Stomach (tissue), 9 donors: ENCODE data around the gene CRYBA4. TPM values are rescaled to one million over a fixed set of nuclear protein-coding genes. Genes with fewer than 3 reads are reported as not detected.

Experiments used
- DNase-seq, 2 donors: peaks; one replicate each; pipeline versions ENCODE4 v3.0.0 to v3.0.0-alpha.2; 2013 to 2019
- H3K27ac ChIP-seq, 5 donors: fragments of 200-600 bp in 4 of 5; sonication (generic) in 4 of 5; one replicate each; pipeline ENCODE4 v1.5.1; 2013 to 2019; ENCODE audit warnings: mild to moderate bottlenecking in 1 of 5, moderate library complexity in 1 of 5
- H3K27me3 ChIP-seq, 3 donors: fragments of 200-600 bp; sonication (generic); one replicate each; pipeline ENCODE4 v1.5.1; 2017 to 2019; ENCODE audit warnings: mixed run types in 1 of 3
- H3K36me3 ChIP-seq, 4 donors: fragments of 200-600 bp; sonication (generic); 1 replicate in 3 of 4; 2 replicates in 1 of 4; pipeline ENCODE4 v1.5.1; 2016 to 2019
- H3K4me1 ChIP-seq, 4 donors: fragments of 200-600 bp; sonication (generic); one replicate each; pipeline ENCODE4 v1.5.1; 2016 to 2019
- H3K4me3 ChIP-seq, 4 donors: fragments of 200-600 bp; sonication (generic) in 3 of 4; one replicate each; pipeline ENCODE4 v1.5.1; 2016 to 2019; ENCODE audit warnings: mild to moderate bottlenecking in 1 of 4
- H3K9me3 ChIP-seq, 4 donors: fragments of 200-600 bp; sonication (generic); one replicate each; pipeline ENCODE4 v1.5.1; 2016 to 2019
- CTCF ChIP-seq, 7 experiments: fragments of 450-650 bp in 4 of 7; fragments of 200-600 bp in 3 of 7; sonication (generic) in 3 of 7; IDR thresholded peaks; one replicate each; pipeline ENCODE4 v1.5.1; 2016 to 2019; ENCODE audit warnings: antibody characterized with exemption in 7 of 7, control low read depth in 2 of 7, mild to moderate bottlenecking in 1 of 7
- EP300 ChIP-seq: sonication (generic); formaldehyde crosslinking; IDR thresholded peaks from one replicate; pipeline ENCODE4 v1.6.1; 2017; ENCODE audit warnings: antibody characterized with exemption
- POLR2A ChIP-seq, 4 donors: fragments of 450-650 bp; IDR thresholded peaks; one replicate each; pipeline ENCODE4 v1.6.1; 2016; ENCODE audit warnings: antibody characterized with exemption in 4 of 4, control low read depth in 2 of 4, mild to moderate bottlenecking in 1 of 4, moderate library complexity in 1 of 4
- POLR2AphosphoS5 ChIP-seq, 3 donors: sonication (generic); formaldehyde crosslinking; IDR thresholded peaks; one replicate each; pipeline ENCODE4 v1.6.1; 2016; ENCODE audit warnings: antibody characterized with exemption in 3 of 3
- WGBS, 5 donors: extraction: QIAGEN DNeasy Blood & Tissue Kit in 3 of 5; methylation state at CpG; one replicate each; pipeline versions ENCODE4 v1.1.5 to v1.1.7; 2013 to 2018; 5-methylcytosine and 5-hydroxymethylcytosine counted together
- intact Hi-C: fragments of 100-400 bp; cut with DNase I; formaldehyde crosslinking; loops from one replicate; pipeline ENCODE4 v1.15.1; 2023; ENCODE audit warnings: low total_unique reads
- polyA plus RNA-seq, 3 donors: library from polyadenylated mRNA; stranded (reverse); fragments of 200-250 nt; gene quantifications; one replicate each; pipeline ENCODE4 v1.2.3, GENCODE V29; 2013
- total RNA-seq, 5 donors: library from RNA; depleted of rRNA; stranded (reverse); fragments of >200 nt; gene quantifications; one replicate each; pipeline versions ENCODE4 v1.1.0 to v1.2.3, GENCODE V29; 2014 to 2016
- donor health status: healthy with polysubstance abuse.
- donor health status: Bipolar disorder and iron deficiency.
- donor health status: healthy.

Gene CRYBA4
- total and polyA plus RNA-seq, 8 donors = not detected

- no peak for TF ChIP-seq POLR2A (IDR thresholded peaks at IDR 0.05)
- no peak for TF ChIP-seq EP300
- TF ChIP-seq CTCF (IDR thresholded peaks at IDR 0.05) = no peak
- no peak for TF ChIP-seq POLR2AphosphoS5 (IDR thresholded peaks at IDR 0.05)
- no peaks in the 10 kb centered on the region for H3K36me3 ChIP-seq
- WGBS, 5 donors = 76 to 85% (median 84%) methylated on average over 11 to 13 of the region's 13 CpGs
These were observed 45.4 kb downstream of the CRYBA4 start for GRCh38 chr22:26667140-26667539.

GRCh38 chr22:26669060-26669481 is 47.3 kb downstream of the CRYBA4 start:
- intact Hi-C loops = no loop called here
- H3K27ac ChIP-seq = no peak overlapping the region
- H3K9me3 ChIP-seq = no peaks in the 10 kb centered on the region
- WGBS, 5 donors = 39 to 61% (median 50%) methylated on average over 2 of the region's 2 CpGs
- H3K27me3 ChIP-seq = peaks cover 0 to 24% (median 0%) of the 10 kb centered on the region in 3 donors
- no peaks in the 10 kb centered on the region for H3K36me3 ChIP-seq
- TF ChIP-seq POLR2AphosphoS5 (IDR thresholded peaks at IDR 0.05) (no peak), EP300 (no peak), POLR2A (IDR thresholded peaks at IDR 0.05) (no peak), CTCF (IDR thresholded peaks at IDR 0.05) (no peak)
- no peak overlapping the region for H3K4me3 ChIP-seq
- peaks cover 13 to 34% (median 18%) of the 10 kb centered on the region in 4 donors for H3K4me1 ChIP-seq
- peak in 1 of 2 donors; percentile 71 for DNase-seq

More at GRCh38 chr22:26667140-26667539, 45.4 kb downstream of the CRYBA4 start:
- Histone ChIP-seq H3K9me3 (no peaks in the 10 kb centered on the region), H3K27ac (no peak overlapping the region), H3K27me3 (peaks cover 0 to 30% (median 0%) of the 10 kb centered on the region in 3 donors), H3K4me3 (no peak overlapping the region), H3K4me1 (peaks cover 3 to 22% (median 5%) of the 10 kb centered on the region in 4 donors)
- intact Hi-C loops = no loop called here
- no peak for DNase-seq

- peaks cover 0 to 24% (median 0%) of the 10 kb centered on the region in 3 donors for H3K27me3 ChIP-seq
- intact Hi-C loops = no loop called here
- no peak for DNase-seq
- H3K4me3 ChIP-seq = no peak overlapping the region
- no peak for TF ChIP-seq POLR2AphosphoS5 (IDR thresholded peaks at IDR 0.05)
- no peak for TF ChIP-seq EP300
- H3K4me1 ChIP-seq = peaks cover 22 to 44% (median 28%) of the 10 kb centered on the region in 4 donors
- H3K36me3 ChIP-seq = no peaks in the 10 kb centered on the region
- H3K27ac ChIP-seq = peak overlapping the region in 1 of 5 donors; percentile 96
- 80 to 89% (median 85%) methylated on average over 4 of the region's 4 CpGs for WGBS, 5 donors
- no peaks in the 10 kb centered on the region for H3K9me3 ChIP-seq
These were observed 48.7 kb downstream of the CRYBA4 start for GRCh38 chr22:26670459-26670858.

GRCh38 chr22:26671317-26672059 is 49.7 kb downstream of the CRYBA4 start:
- no peaks in the 10 kb centered on the region for H3K36me3 ChIP-seq
- H3K9me3 ChIP-seq = no peaks in the 10 kb centered on the region
- H3K4me3 ChIP-seq = peak overlapping the region in 1 of 4 donors; percentile 79
- H3K27me3 ChIP-seq = peaks cover 0 to 18% (median 0%) of the 10 kb centered on the region in 3 donors
- DNase-seq = peak; percentile 37 to 55
- TF ChIP-seq POLR2A (IDR thresholded peaks at IDR 0.05) = no peak
- TF ChIP-seq POLR2AphosphoS5 (IDR thresholded peaks at IDR 0.05) = no peak
- TF ChIP-seq CTCF (IDR thresholded peaks at IDR 0.05) = no peak
- no peak for TF ChIP-seq EP300
- intact Hi-C loops = no loop called here
- H3K4me1 ChIP-seq = peaks cover 22 to 49% (median 29%) of the 10 kb centered on the region in 4 donors
- H3K27ac ChIP-seq = peak overlapping the region; percentile 76 to 97 (median 95)
- 67 to 82% (median 77%) methylated on average over 15 of the region's 15 CpGs for WGBS, 5 donors

GRCh38 chr22:26672060-26672471 is 50.3 kb downstream of the CRYBA4 start:
- intact Hi-C loops = no loop called here
- TF ChIP-seq CTCF (IDR thresholded peaks at IDR 0.05) (no peak), POLR2A (IDR thresholded peaks at IDR 0.05) (no peak), EP300 (no peak), POLR2AphosphoS5 (IDR thresholded peaks at IDR 0.05) (no peak)
- DNase-seq = no peak
- no peaks in the 10 kb centered on the region for H3K36me3 ChIP-seq
- H3K27me3 ChIP-seq = peaks cover 0 to 12% (median 0%) of the 10 kb centered on the region in 3 donors
- H3K4me3 ChIP-seq = peak overlapping the region; percentile 64 to 87 (median 78)
- no peaks in the 10 kb centered on the region for H3K9me3 ChIP-seq
- H3K4me1 ChIP-seq = peaks cover 22 to 49% (median 29%) of the 10 kb centered on the region in 4 donors
- WGBS, 5 donors = 73 to 86% (median 79%) methylated on average over 8 of the region's 8 CpGs
- peak overlapping the region; percentile 76 to 97 (median 95) for H3K27ac ChIP-seq
